ENCODE results near the gene EYS. TPM values are rescaled to one million over a fixed set of nuclear protein-coding genes. Genes with fewer than 3 reads are reported as not detected.

The EYS gene
- total and polyA plus RNA-seq, 2 of the 8 experiments (the other 6 are each of a cell fraction or from before 2014, with no cell fraction given): 0.05 to 0.13 TPM

- H3K79me2 ChIP-seq (ENCODE audit: control insufficient read depth in 1 of 2, insufficient read depth in 2 of 2, low read length in 2 of 2): no peaks in the 10 kb centered on the region
- DNase-seq (ENCODE audit: low read depth in 1 of 2, low spot score in 2 of 2) (no peak), FAIRE-seq (no peak)
- H3K23me2 ChIP-seq (ENCODE audit: low read depth, low read length): no peaks in the 10 kb centered on the region
- no peak overlapping the region for H2BK5ac ChIP-seq (ENCODE audit: low read depth, low read length)
- H3K14ac ChIP-seq (ENCODE audit: insufficient read length): no peak overlapping the region
- H2BK12ac ChIP-seq (ENCODE audit: low read depth, low read length): no peak overlapping the region
- H3K23ac ChIP-seq (ENCODE audit: insufficient read length): no peak overlapping the region
- no peaks in the 10 kb centered on the region for H3K36me3 ChIP-seq (ENCODE audit: control insufficient read depth in 2 of 4, insufficient read depth in 4 of 4, low read length in 3 of 4)
- no peaks in the 10 kb centered on the region for H4K20me1 ChIP-seq (replicated peaks in 1 of 2; ENCODE audit: control insufficient read depth in 1 of 2, insufficient read depth in 2 of 2, low read length in 2 of 2)
- H3K9ac ChIP-seq (replicated peaks in 1 of 4; ENCODE audit: extremely low read depth in 1 of 4, low read depth in 3 of 4, low read length in 3 of 4): no peak overlapping the region; a peak in 1 of 7 replicates
- 90% methylated on average over 6 of the region's 6 CpGs; no CpG with 5 or more reads in 1 of the 2 experiments for WGBS, 2 experiments (ENCODE audit: extremely low coverage in 1 of 2, insufficient coverage in 1 of 2, insufficient read length in 1 of 2, insufficient replicate concordance in 2 of 2, low coverage in 1 of 2, low lambda C conversion rate in 2 of 2, missing lambda C conversion rate in 1 of 2)
- H3K56ac ChIP-seq (replicated peaks; ENCODE audit: insufficient read length, low read depth, low read length): no peak overlapping the region
- no peak overlapping the region for H2BK120ac ChIP-seq (replicated peaks; ENCODE audit: low read depth, low read length)
- ChIA-PET CTCF (ENCODE audit: partially characterized antibody) (no interaction called here), POLR2A (ENCODE audit: partially characterized antibody) (interaction anchor here (0.6 to 1.4 kb wide), 2 partner anchors 11 to 115 kb away, joined by 3 read pairs; no protein-coding TSS in a partner anchor)
- H3K27ac ChIP-seq (ENCODE audit: low read depth, low read length): no peak overlapping the region
- no peak overlapping the region for H2AK5ac ChIP-seq (ENCODE audit: low read depth, low read length)
- H3K9me3 ChIP-seq (ENCODE audit: insufficient read depth in 2 of 2, low read depth in 1 of 2, low read length in 1 of 2): no peaks in the 10 kb centered on the region
- no peaks in the 10 kb centered on the region for H3K27me3 ChIP-seq (replicated peaks in 1 of 4; ENCODE audit: control insufficient read depth in 3 of 4, extremely low read depth in 1 of 4, insufficient read depth in 3 of 4, low read length in 3 of 4)
- no peak overlapping the region for H3K18ac ChIP-seq (ENCODE audit: extremely low read depth, low read length)
- no peak overlapping the region for H4K5ac ChIP-seq (ENCODE audit: insufficient read length, low read depth, low read length)
- no peak overlapping the region for H4K91ac ChIP-seq (replicated peaks; ENCODE audit: insufficient read length, low read length)
- H3K4ac ChIP-seq (replicated peaks; ENCODE audit: insufficient read length, low read depth, low read length): no peak overlapping the region
- H3K4me2 ChIP-seq (ENCODE audit: insufficient read depth in 1 of 2, low read depth in 2 of 2, low read length in 2 of 2): no peak overlapping the region
- H4K8ac ChIP-seq (ENCODE audit: extremely low read depth, insufficient read depth, low read length): no peak overlapping the region
- no peak for TF ChIP-seq SIX5 (IDR thresholded peaks at IDR 0.05; ENCODE audit: low read depth, low read length)
- TF ChIP-seq JUN (IDR thresholded peaks at IDR 0.05; ENCODE audit: low read depth, low read length): no peak
- no peak for TF ChIP-seq ATF2 (IDR thresholded peaks at IDR 0.05; ENCODE audit: low read length)
- TF ChIP-seq TAF1 (IDR thresholded peaks at IDR 0.05; ENCODE audit: low read depth, low read length): no peak
- TF ChIP-seq BCL11A (IDR thresholded peaks at IDR 0.05; ENCODE audit: low read depth in 2 of 2, low read length in 2 of 2): no peak
- no peak for TF ChIP-seq CHD1 (IDR thresholded peaks at IDR 0.05; ENCODE audit: low read depth, low read length)
- TF ChIP-seq EP300 (IDR thresholded peaks at IDR 0.05; ENCODE audit: borderline replicate concordance in 1 of 2, low read depth in 2 of 2, low read length in 2 of 2): no peak
- TF ChIP-seq ATF3 (IDR thresholded peaks at IDR 0.05; ENCODE audit: insufficient read depth, low read depth, low read length): no peak
- no peak for TF ChIP-seq PHF8 (conservative IDR thresholded peaks at IDR 0.05; ENCODE audit: low read depth, low read length)
- TF ChIP-seq TCF12 (IDR thresholded peaks at IDR 0.05; ENCODE audit: low read depth, low read length): no peak
- H3K4me3 ChIP-seq (ENCODE audit: extremely low read depth in 1 of 4, insufficient read depth in 2 of 4, low read depth in 3 of 4, low read length in 4 of 4): no peak overlapping the region
- H2BK20ac ChIP-seq (ENCODE audit: low read length): no peak overlapping the region
- H3K79me1 ChIP-seq (ENCODE audit: low read depth, low read length): no peaks in the 10 kb centered on the region
- H3K4me1 ChIP-seq (replicated peaks in 1 of 4; ENCODE audit: control insufficient read depth in 3 of 4, insufficient read depth in 4 of 4, low read length in 3 of 4): no peaks in the 10 kb centered on the region
- H2AFZ ChIP-seq (ENCODE audit: low read length): no peak overlapping the region
- no peak overlapping the region for H2BK15ac ChIP-seq (ENCODE audit: low read length)
These were observed 1115.9 kb downstream of the EYS start for GRCh38 chr6:64590965-64591675.

Data from H1 (cell line).